GM23338 (cell line): Measurements from ENCODE around the gene TWSG1.

Experiments
- EZH2 ChIP-seq: fragments of 200-600 bp; sonication (generic); IDR thresholded peaks from one replicate; pipeline ENCODE4 v1.8.0; 2017; ENCODE audit warnings: antibody characterized with exemption, mild to moderate bottlenecking, low read depth; ENCODE audit not compliant: unreplicated experiment
- EZH2phosphoT487 ChIP-seq: fragments of 200-600 bp; sonication (generic); IDR thresholded peaks from one replicate; pipeline ENCODE4 v1.8.1; 2018; ENCODE audit warnings: antibody characterized with exemption; ENCODE audit not compliant: unreplicated experiment
- POLR2AphosphoS5 ChIP-seq: IDR thresholded peaks from 2 replicates; pipeline ENCODE4 v1.6.1; 2016; ENCODE audit warnings: antibody characterized with exemption, low read depth

DNA sequence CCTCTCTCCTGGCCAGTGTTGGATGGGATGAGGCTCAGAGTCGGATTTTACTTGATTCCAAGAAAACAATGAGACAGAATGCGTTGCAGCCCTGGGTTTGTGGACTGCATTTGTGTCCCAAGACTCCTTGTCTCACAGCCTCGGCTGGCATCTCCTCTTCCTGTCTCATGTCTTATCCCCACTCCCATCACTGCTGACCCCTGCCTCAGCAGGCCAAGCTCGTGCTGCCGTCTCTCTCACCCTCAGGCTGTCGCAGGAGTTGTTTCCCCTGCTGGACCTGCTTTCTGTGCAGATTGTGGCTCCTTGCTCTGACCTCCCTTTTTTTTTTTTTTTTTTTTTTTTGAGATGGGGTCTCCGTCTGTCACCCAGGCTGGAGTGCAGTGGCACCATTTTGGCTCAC is 70.6 kb downstream of the TWSG1 start:
- no peak for TF ChIP-seq POLR2AphosphoS5
- TF ChIP-seq EZH2, result no peak
- TF ChIP-seq EZH2phosphoT487, result no peak
